GM12875 (cell line): ENCODE measurements around the gene ZMIZ1.

ENCODE experiments used
- H3K4me3 ChIP-seq: one replicate; pipeline ENCODE4 v1.5.1; 2011; ENCODE audit warnings: low read depth, low read length, control low read depth
- CTCF ChIP-seq: IDR thresholded peaks from 2 replicates; pipeline ENCODE4 v1.5.1; 2011; ENCODE audit warnings: low read depth, mild to moderate bottlenecking, control low read depth, inconsistent platforms, low read length, moderate library complexity, borderline replicate concordance; ENCODE audit not compliant: insufficient read depth

The ZMIZ1 gene

DNA sequence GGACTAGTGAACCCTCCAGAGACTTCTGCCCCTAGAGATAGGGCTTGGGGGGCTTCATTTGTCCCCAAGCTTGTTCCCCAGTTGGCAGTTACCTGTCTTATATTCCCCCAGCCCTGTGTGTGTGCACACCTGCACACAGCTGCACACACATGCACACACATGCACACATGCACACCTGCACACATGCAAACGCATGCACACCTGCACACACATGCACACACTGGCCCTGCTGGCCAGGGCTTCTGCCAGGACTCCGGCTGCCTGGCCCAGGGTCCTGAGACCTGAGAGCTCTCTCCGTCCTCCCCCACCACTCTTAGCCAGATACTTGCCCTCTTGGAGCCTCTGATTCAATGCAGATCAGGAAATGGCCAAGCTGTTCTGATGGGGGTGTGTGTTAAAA lies 6.7 kb downstream of the ZMIZ1 start:
- TF ChIP-seq CTCF, result no peak
- no peak overlapping the region for H3K4me3 ChIP-seq

DNA sequence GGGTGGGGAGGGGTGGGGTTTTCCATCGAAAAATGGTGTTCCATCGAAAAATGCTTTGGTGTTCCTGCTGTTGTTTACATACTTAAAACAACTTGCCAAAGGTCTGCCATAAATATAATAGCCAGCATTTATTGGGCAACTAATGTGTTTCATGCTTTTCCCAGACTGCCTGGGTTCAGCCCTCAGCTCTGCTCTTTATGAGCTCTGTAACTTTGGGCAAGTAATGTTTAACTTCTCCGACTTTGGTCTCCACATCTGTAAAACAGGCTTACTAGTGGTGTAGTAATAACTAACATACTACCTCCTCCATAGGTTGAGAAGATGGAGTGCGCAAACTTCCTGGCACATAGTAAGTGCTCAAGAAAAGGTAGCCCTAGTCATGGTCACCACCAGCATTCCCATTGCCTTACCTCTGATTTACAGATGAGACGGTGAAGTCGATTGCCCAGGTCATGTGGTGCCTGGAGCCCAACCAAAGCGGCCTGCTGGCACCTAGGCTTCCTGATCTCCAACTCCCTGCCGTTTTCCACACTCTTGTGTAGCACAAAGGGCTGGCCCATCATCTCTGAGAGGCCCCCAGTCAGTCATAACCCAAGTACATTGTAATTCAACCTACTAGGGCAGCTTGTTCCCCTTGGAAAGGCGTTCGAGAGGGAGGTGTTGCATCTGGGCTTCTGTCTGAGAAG lies 8.9 kb downstream of the ZMIZ1 start:
- H3K4me3 ChIP-seq, result no peak overlapping the region
- TF ChIP-seq CTCF, result no peak

DNA sequence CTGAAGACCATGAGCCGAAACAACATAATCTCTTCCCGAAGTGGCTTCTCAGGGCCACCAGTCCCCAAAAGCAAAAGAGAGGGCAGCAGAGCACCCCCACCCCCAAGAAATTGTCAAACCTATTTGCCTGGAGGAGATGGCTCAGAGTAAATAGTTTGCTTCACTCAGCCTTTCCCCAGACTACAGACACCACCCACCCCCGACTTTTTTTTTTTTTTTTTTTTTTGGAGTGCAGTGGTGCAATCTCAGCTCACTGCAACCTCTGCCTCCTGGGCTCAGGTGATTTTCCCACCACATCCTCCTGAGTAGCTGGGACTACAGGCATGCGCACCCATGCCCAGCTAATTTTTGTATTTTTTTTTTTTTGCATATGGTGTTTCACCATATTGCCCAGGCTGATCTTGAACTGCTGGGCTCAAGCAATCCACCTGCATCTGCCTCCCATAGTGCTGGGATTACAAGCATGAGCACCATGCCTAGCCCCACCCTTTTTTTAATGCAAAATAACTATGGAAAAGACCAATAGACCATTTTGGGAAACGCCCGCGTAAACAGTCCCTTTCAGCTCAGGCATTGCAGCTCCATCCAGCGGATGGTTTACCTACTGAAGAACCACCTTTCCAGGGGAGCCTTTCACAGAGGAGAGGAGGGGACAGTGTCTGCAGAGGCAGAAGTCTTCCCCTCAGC lies 9.7 kb downstream of the ZMIZ1 start:
- TF ChIP-seq CTCF, result no peak
- H3K4me3 ChIP-seq, result no peak overlapping the region

DNA sequence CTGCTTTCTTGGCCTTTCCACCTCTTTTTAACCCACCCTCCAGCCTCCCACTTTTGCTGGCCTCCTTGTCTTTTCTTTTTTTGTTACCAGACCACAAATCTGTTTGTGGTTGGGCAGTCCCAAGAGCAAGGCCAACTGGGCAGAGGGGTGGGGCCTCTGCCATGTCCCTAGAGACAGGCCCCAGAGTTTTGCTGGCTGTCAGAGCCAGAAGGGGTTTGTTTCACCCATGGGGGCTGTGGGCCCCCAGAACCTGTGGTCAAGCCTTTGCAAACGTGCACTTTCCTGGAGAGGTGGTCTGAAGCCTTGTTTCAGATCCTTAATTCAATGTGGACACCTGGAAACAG lies 10.3 kb downstream of the ZMIZ1 start:
- no peak overlapping the region for H3K4me3 ChIP-seq
- no peak for TF ChIP-seq CTCF

DNA sequence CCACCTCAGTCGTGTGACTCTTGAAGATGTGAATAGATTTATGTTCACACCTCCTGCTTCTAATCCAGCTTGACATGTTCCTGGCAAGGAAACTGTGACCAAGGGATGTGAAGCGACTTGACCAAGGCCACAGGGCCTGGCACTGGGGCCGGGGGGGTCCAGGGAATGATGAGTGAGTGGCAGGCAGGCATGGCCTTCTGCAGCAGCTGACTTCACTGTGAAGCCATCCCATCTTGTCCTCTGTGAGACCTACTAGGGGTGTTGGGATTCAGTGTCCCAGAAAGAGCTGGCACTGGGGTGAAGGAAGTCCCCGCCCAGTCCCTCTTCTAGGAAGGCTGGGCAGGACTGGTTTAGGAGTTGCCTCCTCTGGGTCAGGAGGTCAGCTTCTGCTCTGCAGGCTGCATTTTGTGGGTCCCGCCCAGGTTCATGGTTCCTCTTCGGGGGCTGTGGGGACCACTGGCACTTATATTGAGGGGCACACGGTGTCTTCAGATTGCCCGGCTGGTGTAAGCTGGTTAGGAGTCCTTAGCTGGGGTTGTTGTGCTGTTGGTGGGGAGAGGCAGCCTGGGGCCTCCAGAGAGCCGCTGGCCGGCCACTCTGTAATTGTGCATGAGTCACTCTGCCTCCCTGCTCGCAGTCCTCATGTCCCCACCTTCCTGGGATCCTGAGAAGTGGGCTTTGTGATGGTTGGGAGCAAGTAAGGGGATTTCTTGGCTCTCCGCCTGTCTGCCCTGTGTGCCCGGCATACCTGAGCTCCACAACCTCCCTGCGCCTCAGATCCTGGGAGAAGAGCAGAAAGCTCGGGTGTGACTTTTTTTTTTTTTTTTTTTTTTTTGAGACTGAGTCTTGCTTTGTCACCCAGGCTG lies 11.0 kb downstream of the ZMIZ1 start:
- H3K4me3 ChIP-seq, result no peak overlapping the region

GRCh38 chr10:79081353-79082034 lies 12.7 kb downstream of the ZMIZ1 start:
- TF ChIP-seq CTCF, result no peak
- H3K4me3 ChIP-seq, result no peak overlapping the region

More for the DNA sequence above, 11.0 kb downstream of the ZMIZ1 start:
- no peak for TF ChIP-seq CTCF
